ENCODE measurements around the gene CACNA2D1. TPM values are rescaled to one million over a fixed set of nuclear protein-coding genes. Genes with fewer than 3 reads are reported as not detected.
"Not testable (repeated sequence)": the region's sequence is repeated elsewhere in the genome, so short reads cannot be mapped to it uniquely, and the experiment has no call there.

The CACNA2D1 gene
- total and polyA plus RNA-seq, 8 donors, result 1.8 to 72.7 (median 5.7) TPM

- no peak for DNase-seq
- TF ChIP-seq EP300 (IDR thresholded peaks at IDR 0.05), result no peak
- no peak for TF ChIP-seq POLR2A (IDR thresholded peaks at IDR 0.05)
- Histone ChIP-seq H3K4me3 (no peak overlapping the region), H3K27ac (no peak overlapping the region), H3K36me3 (peaks cover 0 to 6% (median 0%) of the 10 kb centered on the region in 4 donors), H3K9me3 (no peaks in the 10 kb centered on the region), H3K4me1 (no peaks in the 10 kb centered on the region), H3K27me3 (no peaks in the 10 kb centered on the region)
- WGBS, 5 donors, result 69 to 81% (median 77%) methylated on average over 2 of the region's 2 CpGs
- intact Hi-C loops (cut with DNase I; ENCODE audit: low total_unique reads), result loop anchor here (5.0 kb wide), 1 partner anchor 518 kb away; no protein-coding TSS in a partner anchor
Measured at GRCh38 chr7:82015751-82016150, 427.8 kb downstream of the CACNA2D1 start.

- DNase-seq; H3K36me3 ChIP-seq; H3K4me1 ChIP-seq; H3K9me3 ChIP-seq; H3K27me3 ChIP-seq; H3K27ac ChIP-seq; H3K4me3 ChIP-seq; intact Hi-C loops (cut with DNase I; ENCODE audit: low total_unique reads): not testable (repeated sequence)
- 92 to 96% (median 94%) methylated on average over 9 of the region's 9 CpGs for WGBS, 5 donors
Measured at GRCh38 chr7:82014574-82014973, 429.0 kb downstream of the CACNA2D1 start.

GRCh38 chr7:82012453-82012852 is 431.1 kb downstream of the CACNA2D1 start:
- Histone ChIP-seq H3K27ac (no peak overlapping the region), H3K27me3 (no peaks in the 10 kb centered on the region), H3K9me3 (no peaks in the 10 kb centered on the region), H3K4me3 (no peak overlapping the region), H3K36me3 (peaks cover 0 to 6% (median 0%) of the 10 kb centered on the region in 4 donors), H3K4me1 (no peaks in the 10 kb centered on the region)
- intact Hi-C loops (cut with DNase I; ENCODE audit: low total_unique reads), result no loop called here
- TF ChIP-seq CTCF (IDR thresholded peaks at IDR 0.05) (no peak), POLR2AphosphoS5 (IDR thresholded peaks at IDR 0.05) (no peak), POLR2A (IDR thresholded peaks at IDR 0.05) (no peak), EP300 (IDR thresholded peaks at IDR 0.05) (no peak)
- DNase-seq, result no peak
- WGBS, 5 donors, result 35 to 51% (median 38%) methylated on average over 4 of the region's 4 CpGs

- no peak for TF ChIP-seq POLR2AphosphoS5 (IDR thresholded peaks at IDR 0.05)
- TF ChIP-seq POLR2A (IDR thresholded peaks at IDR 0.05), result no peak
- TF ChIP-seq CTCF (IDR thresholded peaks at IDR 0.05), result no peak
- no peak for TF ChIP-seq EP300 (IDR thresholded peaks at IDR 0.05)
- no peak overlapping the region for H3K27ac ChIP-seq
- DNase-seq, result no peak
- no peaks in the 10 kb centered on the region for H3K4me1 ChIP-seq
- H3K9me3 ChIP-seq, result no peaks in the 10 kb centered on the region
- intact Hi-C loops (cut with DNase I; ENCODE audit: low total_unique reads), result no loop called here
- no peaks in the 10 kb centered on the region for H3K27me3 ChIP-seq
- no peak overlapping the region for H3K4me3 ChIP-seq
- WGBS, 5 donors, result 70 to 84% (median 76%) methylated on average over 1 of the region's 1 CpG
- H3K36me3 ChIP-seq, result peaks cover 0 to 6% (median 0%) of the 10 kb centered on the region in 4 donors
Measured at GRCh38 chr7:82010416-82010815, 433.2 kb downstream of the CACNA2D1 start.

- H3K4me3 ChIP-seq, result no peak overlapping the region
- H3K36me3 ChIP-seq, result peaks cover 0 to 6% (median 0%) of the 10 kb centered on the region in 4 donors
- TF ChIP-seq POLR2AphosphoS5 (IDR thresholded peaks at IDR 0.05) (no peak), EP300 (IDR thresholded peaks at IDR 0.05) (no peak), CTCF (IDR thresholded peaks at IDR 0.05) (no peak), POLR2A (IDR thresholded peaks at IDR 0.05) (no peak)
- no peaks in the 10 kb centered on the region for H3K9me3 ChIP-seq
- intact Hi-C loops (cut with DNase I; ENCODE audit: low total_unique reads), result no loop called here
- no peaks in the 10 kb centered on the region for H3K27me3 ChIP-seq
- peak in 1 of 2 donors; percentile 7 for DNase-seq
- H3K27ac ChIP-seq, result no peak overlapping the region
- WGBS, 5 donors, result 43 to 61% (median 47%) methylated on average over 3 of the region's 3 CpGs
- no peaks in the 10 kb centered on the region for H3K4me1 ChIP-seq
Measured at GRCh38 chr7:82007315-82007714, 436.3 kb downstream of the CACNA2D1 start.
